ENCODE results near the gene VBP1.
"Not testable (repeated sequence)": the region's sequence is repeated elsewhere in the genome, so short reads cannot be mapped to it uniquely, and the experiment has no call there.

VBP1 gene

DNA sequence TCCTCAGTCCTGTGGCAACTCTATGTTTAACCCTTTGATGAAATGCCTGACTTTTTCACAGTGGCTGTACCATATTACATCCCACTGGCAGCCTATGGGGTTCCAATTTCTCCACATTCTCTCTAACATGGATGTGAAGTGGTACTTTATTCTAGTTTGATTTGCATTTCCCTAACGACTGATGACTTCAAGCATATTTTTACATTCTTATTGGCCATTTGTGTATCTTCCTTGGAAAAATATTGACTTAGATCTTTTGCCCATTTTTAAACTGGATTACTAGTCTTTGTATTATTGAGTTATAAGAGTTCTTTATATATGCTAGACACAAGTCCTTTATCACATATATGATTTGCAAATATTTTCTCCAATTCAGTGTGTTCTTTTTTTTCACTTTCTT, 50.2 kb downstream of the VBP1 start:
- DNase-seq: no peak

GRCh38 chrX:155267995-155268394, 51.7 kb downstream of the VBP1 start:
- not testable (repeated sequence) for DNase-seq

DNA sequence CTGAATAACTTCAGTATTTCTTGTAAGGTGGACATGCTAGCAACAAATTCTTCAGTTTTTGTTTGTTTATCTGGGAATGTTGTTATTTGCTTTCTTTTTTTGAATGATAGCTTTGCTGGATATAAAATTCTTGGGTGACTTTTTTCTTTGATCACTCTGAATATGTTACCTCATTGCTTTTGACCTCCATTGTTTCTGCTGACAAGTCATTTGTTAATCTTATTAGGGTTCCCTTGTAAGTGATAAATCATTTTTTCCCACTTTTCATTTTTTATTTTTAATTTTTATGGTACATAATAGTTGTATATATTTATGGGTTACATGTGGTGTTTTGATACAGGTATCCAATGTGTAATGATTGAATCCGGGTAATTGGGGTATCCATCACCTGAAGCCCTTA, 54.7 kb downstream of the VBP1 start:
- no peak for DNase-seq

DNA sequence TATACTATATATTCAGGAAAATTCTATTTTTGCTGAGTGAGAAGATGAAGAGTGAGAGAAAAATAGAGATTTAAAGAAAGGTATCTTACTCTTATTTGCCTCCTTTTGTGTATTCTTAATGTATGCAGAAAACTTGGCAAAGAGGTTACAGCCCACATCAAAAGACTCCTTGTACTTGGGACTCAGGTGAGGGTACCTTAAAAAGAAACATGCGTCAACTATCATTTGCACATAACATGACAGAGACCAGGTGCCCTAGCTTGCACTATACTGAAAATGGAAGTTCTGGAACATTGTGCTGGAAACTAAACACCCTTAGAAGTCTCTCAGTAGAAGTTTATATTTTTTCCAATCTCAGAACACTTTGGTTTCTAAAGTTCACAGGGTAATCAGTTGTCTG, 63.6 kb downstream of the VBP1 start:
- DNase-seq: no peak
